ENCODE measurements around the gene CDCA8.
A peak's percentile ranks its signal among the peaks of the same experiment; 100 is the strongest.

Gene CDCA8

DNA sequence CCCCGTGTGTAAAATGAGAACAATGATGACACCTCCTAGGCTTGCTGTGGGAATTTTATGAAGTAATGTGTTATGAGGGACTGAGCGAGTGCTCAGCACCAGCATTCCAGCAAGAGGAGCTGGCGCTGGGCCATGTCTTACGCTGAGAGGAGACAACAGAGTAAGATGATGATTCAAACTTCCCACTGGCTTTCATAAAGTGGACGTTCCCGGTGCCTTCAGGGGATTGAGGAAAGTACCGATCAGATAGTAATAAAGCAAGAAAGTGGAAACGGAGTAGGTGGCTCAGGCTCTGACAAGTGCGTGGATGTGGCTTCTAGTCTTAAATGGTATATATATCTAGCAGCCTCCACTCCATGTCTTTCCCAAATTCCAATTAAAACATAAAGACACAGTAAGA lies 48.8 kb downstream of the CDCA8 start:
- DNase-seq = peak; percentile 38

DNA sequence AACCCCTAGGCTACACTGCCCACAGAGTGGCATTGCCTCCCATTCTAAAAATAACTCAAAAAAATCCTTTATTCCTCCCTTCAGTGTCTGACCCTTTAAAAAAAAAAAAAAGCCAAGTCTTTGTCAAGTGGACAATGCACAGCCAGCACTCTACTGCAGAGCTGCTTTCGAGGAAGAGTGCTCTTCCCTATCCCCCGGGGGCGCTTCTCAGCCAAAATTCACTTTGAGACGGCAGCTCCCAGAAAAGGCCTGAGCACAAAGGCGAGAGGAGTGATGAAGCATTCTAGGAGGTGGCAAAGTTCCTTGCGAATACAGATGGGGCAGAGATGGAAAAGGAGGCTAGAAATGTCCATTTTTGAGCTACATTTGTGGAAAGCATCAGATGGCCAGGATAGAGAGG lies 49.3 kb downstream of the CDCA8 start:
- DNase-seq = peak; percentile 40

DNA sequence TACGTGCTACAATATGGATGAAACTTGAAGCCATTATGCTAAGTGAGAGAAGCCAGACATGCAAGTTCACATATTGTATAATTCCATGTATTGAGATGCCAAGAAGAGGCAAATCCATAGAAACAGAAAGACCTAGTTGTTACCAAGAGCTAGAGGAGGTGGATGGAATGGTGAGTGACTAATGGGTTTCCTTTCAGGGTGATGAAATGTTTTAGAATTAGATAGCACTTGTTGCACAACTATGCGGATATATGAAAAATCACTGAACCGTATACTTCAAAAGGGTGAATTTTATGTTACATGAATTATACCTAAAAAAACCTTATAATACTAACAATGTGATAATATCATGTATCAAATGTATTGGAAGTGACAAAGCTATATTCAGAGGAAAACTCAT lies 54.5 kb downstream of the CDCA8 start:
- DNase-seq = no peak

DNA sequence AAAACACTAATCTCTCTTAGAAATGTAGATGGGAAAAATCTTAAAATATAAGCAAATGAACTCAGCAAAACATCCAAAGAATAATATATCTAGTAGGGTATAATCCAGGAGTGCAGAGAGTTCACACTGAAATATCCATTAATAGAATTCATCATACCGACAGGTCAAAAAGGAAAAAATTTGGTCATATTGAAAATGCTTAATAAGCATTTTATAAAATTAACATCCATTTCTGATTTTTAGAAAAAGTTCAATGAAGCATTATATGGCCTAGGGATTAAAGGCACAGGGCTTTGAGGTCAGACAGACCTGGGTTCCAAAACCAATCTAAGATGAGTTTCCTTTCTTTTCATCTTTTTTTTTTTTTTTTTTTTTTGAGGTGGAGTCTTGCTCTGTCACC lies 56.2 kb downstream of the CDCA8 start:
- DNase-seq = no peak

DNA sequence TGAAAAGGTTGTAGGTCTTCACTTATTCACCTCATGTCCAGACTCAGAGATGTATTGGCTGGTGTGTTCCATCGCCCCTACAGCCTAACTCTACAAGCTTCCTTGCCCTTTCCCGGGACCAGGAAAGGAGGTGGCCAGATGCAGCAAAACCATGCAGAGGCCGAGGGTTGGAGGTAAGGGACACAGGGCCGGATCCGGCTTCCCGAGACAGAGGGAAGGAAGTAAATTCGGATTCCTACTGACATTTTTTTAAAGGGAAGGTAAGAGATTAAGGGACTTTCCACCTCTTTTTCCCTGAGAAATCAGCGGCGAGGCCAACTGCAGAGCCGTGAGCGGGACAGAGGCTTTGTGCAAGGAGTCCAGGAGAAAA lies 59.9 kb downstream of the CDCA8 start:
- no peak for DNase-seq

DNA sequence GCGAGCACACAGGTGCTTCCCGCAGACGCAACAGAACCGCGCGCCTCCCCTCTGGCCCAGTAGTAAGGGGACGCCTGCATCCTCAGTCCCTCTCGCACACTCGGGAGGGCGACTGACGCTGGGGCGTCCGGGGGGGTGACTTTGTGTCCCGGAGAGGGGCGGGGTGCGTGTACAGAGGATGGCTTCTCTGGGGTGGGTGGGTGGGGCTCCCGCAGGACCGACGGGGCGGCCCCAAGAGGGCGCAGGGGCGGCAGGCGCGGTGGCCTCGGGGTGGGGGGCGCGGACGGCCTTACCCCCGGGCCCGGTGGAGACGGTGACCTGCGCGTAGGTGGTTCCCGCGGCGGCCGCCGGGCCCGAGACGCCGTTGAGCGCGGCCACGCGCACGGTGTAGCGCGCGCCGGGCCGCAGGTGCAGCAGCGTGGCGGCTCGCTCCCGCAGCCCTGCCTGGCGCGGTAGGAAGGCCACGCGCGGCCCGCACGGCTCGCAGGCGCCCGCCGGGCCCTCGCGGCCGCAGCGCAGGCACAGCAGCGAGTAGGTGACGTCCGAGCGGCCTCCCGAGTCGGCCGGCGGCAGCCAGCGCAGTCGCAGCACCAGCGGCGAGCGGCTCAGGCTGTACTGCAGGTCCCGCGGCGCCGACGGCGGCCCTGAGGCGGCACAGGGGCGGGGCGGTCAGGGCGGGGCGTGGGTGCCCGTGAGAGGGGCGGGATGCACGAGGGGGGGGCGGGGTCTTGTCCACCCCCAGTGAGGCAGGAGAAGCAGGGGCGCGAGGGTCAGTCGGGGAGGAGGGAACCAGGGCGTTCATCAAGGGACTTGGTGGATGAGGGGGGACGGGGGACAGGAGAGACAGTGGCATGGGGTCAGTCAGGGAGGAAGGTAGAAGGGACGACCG lies 60.5 kb downstream of the CDCA8 start:
- DNase-seq = peak; percentile 77

- DNase-seq = no peak
Observed at GRCh38 chr1:37753473-37754321, 61.4 kb downstream of the CDCA8 start.

DNA sequence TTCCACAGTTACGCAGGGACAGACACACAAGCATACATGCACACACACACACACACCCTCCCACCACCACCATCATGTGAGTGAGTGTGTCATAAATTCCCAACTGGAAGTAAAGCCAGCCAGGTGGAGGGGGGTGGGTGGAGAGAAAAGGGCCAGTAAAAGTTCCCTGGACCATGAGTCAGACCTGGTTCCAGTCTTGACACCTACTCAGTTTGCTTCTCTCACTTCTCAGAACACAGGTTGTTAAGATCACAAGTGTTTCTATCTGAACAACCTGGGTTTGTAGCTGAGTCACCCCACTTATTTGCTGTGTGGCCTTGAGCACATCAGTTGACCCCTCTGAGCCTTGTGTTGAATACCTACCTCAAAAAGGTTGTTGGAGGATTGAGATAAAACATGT lies 63.0 kb downstream of the CDCA8 start:
- no peak for DNase-seq

DNA sequence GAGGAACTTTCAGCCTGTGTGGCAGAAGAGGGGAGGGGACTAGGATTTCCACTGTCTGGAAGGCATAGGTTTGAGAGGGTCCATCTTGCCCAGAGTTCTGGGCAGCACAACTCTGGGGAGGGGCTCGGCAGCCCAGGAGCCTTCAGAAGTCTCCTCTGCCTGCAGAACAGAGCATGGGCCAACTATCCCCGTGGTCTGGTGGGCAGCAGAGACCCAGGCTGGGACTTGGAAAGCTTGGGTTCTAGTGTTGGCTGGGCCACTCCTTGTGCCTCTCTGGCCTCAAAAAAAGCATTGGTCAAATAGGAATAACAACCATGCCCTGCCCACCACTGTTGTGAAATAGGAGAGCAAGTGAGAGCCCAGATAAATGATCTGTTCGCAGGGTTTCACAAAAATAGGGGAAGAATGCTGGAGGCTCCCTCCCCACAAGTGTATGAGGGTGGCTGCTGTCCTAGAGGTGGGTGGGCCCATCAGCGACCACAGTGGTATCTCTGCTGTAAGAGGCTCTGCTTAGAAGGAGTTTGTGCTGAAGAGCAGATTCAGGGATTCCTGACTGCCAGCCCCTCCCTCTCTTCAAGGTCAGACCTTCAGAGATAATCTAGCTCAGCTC lies 63.7 kb downstream of the CDCA8 start:
- no peak for DNase-seq
